ENCODE measurements around the gene SLC39A1. TPM values are rescaled to one million over a fixed set of nuclear protein-coding genes. Genes with fewer than 3 reads are reported as not detected.

The SLC39A1 gene
- total and polyA plus RNA-seq, 2 experiments from 2014 or later = 87.3 to 220 TPM

DNA sequence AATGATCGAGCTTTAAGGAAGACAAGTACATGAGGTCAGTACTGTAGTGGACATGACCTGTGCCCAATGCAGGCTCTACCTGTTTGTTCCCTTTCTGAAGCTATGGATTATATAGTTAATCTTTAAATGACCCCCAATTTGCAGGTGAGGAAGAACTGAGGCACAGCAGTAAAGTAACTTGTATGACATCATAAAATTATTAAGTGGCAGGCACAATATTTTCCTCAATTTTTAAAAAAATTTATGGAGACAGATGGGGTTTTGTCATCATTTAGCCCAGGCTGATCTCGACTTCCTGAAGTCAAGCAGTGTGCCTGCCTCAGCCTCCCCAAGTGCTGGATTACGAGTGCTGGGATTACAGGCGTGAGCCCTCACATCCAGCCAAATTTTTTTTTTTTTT is 36.9 kb downstream of the SLC39A1 start:
- peaks cover 12% of the 10 kb centered on the region; the same call in 2 of the 3 replicates for H3K36me3 Mint-ChIP-seq (ENCODE audit: low read depth)
- no peaks in the 10 kb centered on the region; the same call in 2 of the 3 replicates for H3K9me3 Mint-ChIP-seq
- Histone ChIP-seq H3K79me2 (replicated peaks; ENCODE audit: insufficient read depth) (peaks cover 8% of the 10 kb centered on the region), H3K36me3 (ENCODE audit: insufficient read depth) (no peaks in the 10 kb centered on the region), H3K27ac (ENCODE audit: low read depth) (no peak overlapping the region), H3K4me3 (no peak overlapping the region), H4K20me1 (replicated peaks; ENCODE audit: insufficient read depth) (peaks cover 5% of the 10 kb centered on the region), H3F3A (replicated peaks; ENCODE audit: low read depth) (peaks cover 19% of the 10 kb centered on the region; the same call in 1 of the 2 replicates), H2AFZ (no peak overlapping the region), H3K9me2 (ENCODE audit: insufficient read depth) (no peaks in the 10 kb centered on the region), H3K27me3 (ENCODE audit: insufficient read depth) (no peaks in the 10 kb centered on the region), H3K4me1 (ENCODE audit: insufficient read depth) (peaks cover 4% of the 10 kb centered on the region), H3K4me2 (no peak overlapping the region)
- H3K27me3 Mint-ChIP-seq (ENCODE audit: insufficient read depth, low read depth, poor library complexity) = peaks cover 17% of the 10 kb centered on the region
- DNase-seq (ENCODE audit: low spot score) = no peak
- H3K4me1 Mint-ChIP-seq = peaks cover 5% of the 10 kb centered on the region; the same call in 2 of the 3 replicates
- TF ChIP-seq ZNF462 (CRISPR knock-in tag; IDR thresholded peaks at IDR 0.05) (no peak), POLR2AphosphoS5 (IDR thresholded peaks at IDR 0.05; ENCODE audit: low read depth) (no peak), CREB1 (CRISPR knock-in tag; IDR thresholded peaks at IDR 0.05; ENCODE audit: low read depth) (no peak), ZNF114 (CRISPR knock-in tag; IDR thresholded peaks at IDR 0.05) (no peak), EZH2phosphoT487 (IDR thresholded peaks at IDR 0.05; ENCODE audit: unreplicated experiment) (no peak), ZNF331 (CRISPR knock-in tag; IDR thresholded peaks at IDR 0.05; ENCODE audit: low read depth) (no peak), EZH2 (IDR thresholded peaks at IDR 0.05; ENCODE audit: low read depth, unreplicated experiment) (no peak), STAT1 (IDR thresholded peaks at IDR 0.05; ENCODE audit: unreplicated experiment) (no peak), NANOG (IDR thresholded peaks at IDR 0.05; ENCODE audit: borderline replicate concordance) (no peak), JUNB (IDR thresholded peaks at IDR 0.05; ENCODE audit: unreplicated experiment) (no peak)
- TF ChIP-seq, protein P1, sequence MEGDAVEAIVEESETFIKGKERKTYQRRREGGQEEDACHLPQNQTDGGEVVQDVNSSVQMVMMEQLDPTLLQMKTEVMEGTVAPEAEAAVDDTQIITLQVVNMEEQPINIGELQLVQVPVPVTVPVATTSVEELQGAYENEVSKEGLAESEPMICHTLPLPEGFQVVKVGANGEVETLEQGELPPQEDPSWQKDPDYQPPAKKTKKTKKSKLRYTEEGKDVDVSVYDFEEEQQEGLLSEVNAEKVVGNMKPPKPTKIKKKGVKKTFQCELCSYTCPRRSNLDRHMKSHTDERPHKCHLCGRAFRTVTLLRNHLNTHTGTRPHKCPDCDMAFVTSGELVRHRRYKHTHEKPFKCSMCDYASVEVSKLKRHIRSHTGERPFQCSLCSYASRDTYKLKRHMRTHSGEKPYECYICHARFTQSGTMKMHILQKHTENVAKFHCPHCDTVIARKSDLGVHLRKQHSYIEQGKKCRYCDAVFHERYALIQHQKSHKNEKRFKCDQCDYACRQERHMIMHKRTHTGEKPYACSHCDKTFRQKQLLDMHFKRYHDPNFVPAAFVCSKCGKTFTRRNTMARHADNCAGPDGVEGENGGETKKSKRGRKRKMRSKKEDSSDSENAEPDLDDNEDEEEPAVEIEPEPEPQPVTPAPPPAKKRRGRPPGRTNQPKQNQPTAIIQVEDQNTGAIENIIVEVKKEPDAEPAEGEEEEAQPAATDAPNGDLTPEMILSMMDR (conservative IDR thresholded peaks at IDR 0.05; ENCODE audit: low read depth in 2 of 2) = no peak
- TF ChIP-seq, protein P2, sequence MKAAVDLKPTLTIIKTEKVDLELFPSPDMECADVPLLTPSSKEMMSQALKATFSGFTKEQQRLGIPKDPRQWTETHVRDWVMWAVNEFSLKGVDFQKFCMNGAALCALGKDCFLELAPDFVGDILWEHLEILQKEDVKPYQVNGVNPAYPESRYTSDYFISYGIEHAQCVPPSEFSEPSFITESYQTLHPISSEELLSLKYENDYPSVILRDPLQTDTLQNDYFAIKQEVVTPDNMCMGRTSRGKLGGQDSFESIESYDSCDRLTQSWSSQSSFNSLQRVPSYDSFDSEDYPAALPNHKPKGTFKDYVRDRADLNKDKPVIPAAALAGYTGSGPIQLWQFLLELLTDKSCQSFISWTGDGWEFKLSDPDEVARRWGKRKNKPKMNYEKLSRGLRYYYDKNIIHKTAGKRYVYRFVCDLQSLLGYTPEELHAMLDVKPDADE (IDR thresholded peaks at IDR 0.05) = no peak
- TF ChIP-seq, protein P3, sequence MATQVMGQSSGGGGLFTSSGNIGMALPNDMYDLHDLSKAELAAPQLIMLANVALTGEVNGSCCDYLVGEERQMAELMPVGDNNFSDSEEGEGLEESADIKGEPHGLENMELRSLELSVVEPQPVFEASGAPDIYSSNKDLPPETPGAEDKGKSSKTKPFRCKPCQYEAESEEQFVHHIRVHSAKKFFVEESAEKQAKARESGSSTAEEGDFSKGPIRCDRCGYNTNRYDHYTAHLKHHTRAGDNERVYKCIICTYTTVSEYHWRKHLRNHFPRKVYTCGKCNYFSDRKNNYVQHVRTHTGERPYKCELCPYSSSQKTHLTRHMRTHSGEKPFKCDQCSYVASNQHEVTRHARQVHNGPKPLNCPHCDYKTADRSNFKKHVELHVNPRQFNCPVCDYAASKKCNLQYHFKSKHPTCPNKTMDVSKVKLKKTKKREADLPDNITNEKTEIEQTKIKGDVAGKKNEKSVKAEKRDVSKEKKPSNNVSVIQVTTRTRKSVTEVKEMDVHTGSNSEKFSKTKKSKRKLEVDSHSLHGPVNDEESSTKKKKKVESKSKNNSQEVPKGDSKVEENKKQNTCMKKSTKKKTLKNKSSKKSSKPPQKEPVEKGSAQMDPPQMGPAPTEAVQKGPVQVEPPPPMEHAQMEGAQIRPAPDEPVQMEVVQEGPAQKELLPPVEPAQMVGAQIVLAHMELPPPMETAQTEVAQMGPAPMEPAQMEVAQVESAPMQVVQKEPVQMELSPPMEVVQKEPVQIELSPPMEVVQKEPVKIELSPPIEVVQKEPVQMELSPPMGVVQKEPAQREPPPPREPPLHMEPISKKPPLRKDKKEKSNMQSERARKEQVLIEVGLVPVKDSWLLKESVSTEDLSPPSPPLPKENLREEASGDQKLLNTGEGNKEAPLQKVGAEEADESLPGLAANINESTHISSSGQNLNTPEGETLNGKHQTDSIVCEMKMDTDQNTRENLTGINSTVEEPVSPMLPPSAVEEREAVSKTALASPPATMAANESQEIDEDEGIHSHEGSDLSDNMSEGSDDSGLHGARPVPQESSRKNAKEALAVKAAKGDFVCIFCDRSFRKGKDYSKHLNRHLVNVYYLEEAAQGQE (IDR thresholded peaks at IDR 0.05; ENCODE audit: unreplicated experiment) = no peak
- ATAC-seq = no peak
- no peak overlapping the region for H3K27ac Mint-ChIP-seq
- H3K4me3 Mint-ChIP-seq = no peak overlapping the region
